Epithelial cell of proximal tubule (primary cell): ENCODE measurements around the gene PHLDA3. TPM values are rescaled to one million over a fixed set of nuclear protein-coding genes. Genes with fewer than 3 reads are reported as not detected.
A peak's percentile ranks its signal among the peaks of the same experiment; 100 is the strongest.

Source experiments
- DNase-seq: peaks from one replicate; pipeline ENCODE4 v3.0.0-alpha.2; 2011; ENCODE audit warnings: low read depth
- H3K4me3 ChIP-seq: 2 replicates; pipeline ENCODE4 v1.5.1; 2011; ENCODE audit warnings: low read depth, mild to moderate bottlenecking, low read length
- CTCF ChIP-seq: conservative IDR thresholded peaks from 2 replicates; pipeline ENCODE4 v1.5.1; 2012; ENCODE audit warnings: low read depth, mild to moderate bottlenecking, low read length
- total RNA-seq: library from RNA; depleted of rRNA; stranded (reverse); fragments of >200 nt; gene quantifications from 2 replicates; pipeline ENCODE4 v1.2.3, GENCODE V29; 2015

PHLDA3 gene
- total RNA-seq, 1 donor from 2014 or later = 53.9 TPM

GRCh38 chr1:201471772-201472171 lies 2.8 kb upstream of the PHLDA3 start:
- DNase-seq = no peak
- no peak for TF ChIP-seq CTCF
- no peak overlapping the region for H3K4me3 ChIP-seq

GRCh38 chr1:201470581-201470980 lies 1.6 kb upstream of the PHLDA3 start:
- no peak for DNase-seq
- H3K4me3 ChIP-seq = no peak overlapping the region
- no peak for TF ChIP-seq CTCF

- no peak for DNase-seq
- no peak for TF ChIP-seq CTCF
- H3K4me3 ChIP-seq = peak overlapping the region; percentile 80
These were observed 672 bp upstream of the PHLDA3 start for GRCh38 chr1:201469645-201470074.

GRCh38 chr1:201468501-201468843 lies 516 bp downstream of the PHLDA3 start:
- peak overlapping the region; percentile 80 for H3K4me3 ChIP-seq
- DNase-seq = no peak
- TF ChIP-seq CTCF = no peak

- no peak for DNase-seq
- H3K4me3 ChIP-seq = peak overlapping the region; percentile 80
These were observed 2.5 kb downstream of the PHLDA3 start for GRCh38 chr1:201466492-201466891.

GRCh38 chr1:201465698-201466290 lies 3.2 kb downstream of the PHLDA3 start:
- peak overlapping the region; percentile 80 for H3K4me3 ChIP-seq
- TF ChIP-seq CTCF = no peak
- no peak for DNase-seq

More at GRCh38 chr1:201466492-201466891, 2.5 kb downstream of the PHLDA3 start:
- TF ChIP-seq CTCF = no peak

GRCh38 chr1:201463071-201463552 lies 5.9 kb downstream of the PHLDA3 start:
- no peak overlapping the region for H3K4me3 ChIP-seq
- TF ChIP-seq CTCF = peak; percentile 38
- DNase-seq = no peak
